Omental fat pad (tissue), 4 donors: ENCODE measurements around the gene RABL6. TPM values are rescaled to one million over a fixed set of nuclear protein-coding genes. Genes with fewer than 3 reads are reported as not detected.
"Not testable (repeated sequence)": the region's sequence is repeated elsewhere in the genome, so short reads cannot be mapped to it uniquely, and the experiment has no call there.

Source experiments
- ATAC-seq: fragments of 150-250 bp; one replicate; pipeline ENCODE4 v1.9.1; 2016; ENCODE audit warnings: mild to moderate bottlenecking, moderate library complexity; ENCODE audit not compliant: low FRiP score
- DNase-seq: peaks from one replicate; pipeline ENCODE4 v3.0.0-alpha.2; 2019; ENCODE audit warnings: low spot score
- total RNA-seq, 4 donors: library from RNA; depleted of rRNA; stranded (reverse); fragments of >200 nt; gene quantifications; one replicate each; pipeline ENCODE4 v1.1.0, GENCODE V29; 2016
- TF ChIP-seq, protein P1 (sequence below), 3 donors: fragments of 450-650 bp; IDR thresholded peaks; one replicate each; pipeline ENCODE4 v1.5.1; 2016 to 2017; ENCODE audit warnings: antibody characterized with exemption in 3 of 3, mild to moderate bottlenecking in 3 of 3, moderate library complexity in 2 of 3

Gene RABL6
- total RNA-seq, 4 donors from 2014 or later = 33.7 to 46.9 (median 44.9) TPM

DNA sequence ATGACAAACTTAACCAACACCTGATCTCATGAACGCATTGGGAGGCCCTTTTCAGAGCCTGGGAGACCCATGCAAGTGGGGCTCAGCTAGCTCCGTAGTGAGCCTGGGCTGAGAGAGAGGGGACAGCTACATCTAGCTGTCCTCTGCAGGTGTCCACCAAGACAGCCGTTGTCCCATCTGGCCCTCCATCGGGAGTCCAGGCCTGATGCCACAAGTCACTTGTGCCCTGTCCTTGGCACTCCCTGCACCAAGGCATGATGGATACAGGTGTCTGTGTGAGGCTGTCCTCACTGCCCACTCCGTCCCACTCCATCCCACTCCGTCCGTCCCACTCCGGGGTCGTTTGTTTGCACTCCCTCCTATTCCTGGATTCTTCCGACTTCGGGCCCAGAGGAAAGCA, 60.9 kb downstream of the RABL6 start:
- DNase-seq (no peak), ATAC-seq (no peak)
- TF ChIP-seq, protein P1, sequence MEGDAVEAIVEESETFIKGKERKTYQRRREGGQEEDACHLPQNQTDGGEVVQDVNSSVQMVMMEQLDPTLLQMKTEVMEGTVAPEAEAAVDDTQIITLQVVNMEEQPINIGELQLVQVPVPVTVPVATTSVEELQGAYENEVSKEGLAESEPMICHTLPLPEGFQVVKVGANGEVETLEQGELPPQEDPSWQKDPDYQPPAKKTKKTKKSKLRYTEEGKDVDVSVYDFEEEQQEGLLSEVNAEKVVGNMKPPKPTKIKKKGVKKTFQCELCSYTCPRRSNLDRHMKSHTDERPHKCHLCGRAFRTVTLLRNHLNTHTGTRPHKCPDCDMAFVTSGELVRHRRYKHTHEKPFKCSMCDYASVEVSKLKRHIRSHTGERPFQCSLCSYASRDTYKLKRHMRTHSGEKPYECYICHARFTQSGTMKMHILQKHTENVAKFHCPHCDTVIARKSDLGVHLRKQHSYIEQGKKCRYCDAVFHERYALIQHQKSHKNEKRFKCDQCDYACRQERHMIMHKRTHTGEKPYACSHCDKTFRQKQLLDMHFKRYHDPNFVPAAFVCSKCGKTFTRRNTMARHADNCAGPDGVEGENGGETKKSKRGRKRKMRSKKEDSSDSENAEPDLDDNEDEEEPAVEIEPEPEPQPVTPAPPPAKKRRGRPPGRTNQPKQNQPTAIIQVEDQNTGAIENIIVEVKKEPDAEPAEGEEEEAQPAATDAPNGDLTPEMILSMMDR (IDR thresholded peaks at IDR 0.05) = no peak

DNA sequence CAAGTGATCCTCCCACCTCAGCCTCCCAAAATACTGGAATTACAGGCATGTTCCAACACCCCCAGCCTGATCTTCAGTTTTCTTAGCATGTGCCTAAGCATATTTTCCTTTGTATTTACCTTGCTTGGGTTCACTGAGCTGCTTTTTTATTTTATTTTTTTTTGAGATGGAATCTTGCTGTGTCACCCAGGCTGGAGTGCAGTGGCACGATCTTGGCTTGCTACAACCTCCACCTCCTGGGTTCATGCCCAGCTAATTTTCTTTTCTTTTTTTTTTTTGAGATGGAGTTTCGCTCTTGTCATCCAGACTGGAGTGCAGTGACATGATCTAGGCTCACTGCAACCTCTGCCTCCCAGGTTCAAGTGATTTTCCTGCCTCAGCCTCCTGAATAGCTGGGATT, 61.9 kb downstream of the RABL6 start:
- ATAC-seq, DNase-seq: not testable (repeated sequence)

DNA sequence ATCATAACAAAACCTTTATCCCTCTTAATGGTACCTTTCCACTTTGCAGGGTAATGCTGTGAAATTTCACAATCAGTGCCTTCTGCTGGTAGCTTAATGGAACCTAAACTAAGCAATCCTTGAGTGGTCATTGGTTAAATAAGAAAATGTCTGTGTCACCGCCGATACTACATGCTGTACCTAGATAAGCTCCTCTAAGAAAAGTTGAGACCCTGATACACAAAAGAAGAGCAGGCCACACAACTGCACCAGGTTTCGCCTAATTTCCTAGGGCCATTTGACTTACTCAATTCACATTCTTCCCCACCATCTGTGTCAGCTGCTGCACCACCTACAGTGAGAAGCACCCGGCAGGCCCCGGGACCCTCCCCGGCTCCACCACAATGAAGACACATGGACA, 67.4 kb downstream of the RABL6 start:
- TF ChIP-seq, protein P1 (IDR thresholded peaks at IDR 0.05) = no peak
- DNase-seq = no peak
- ATAC-seq = no peak

DNA sequence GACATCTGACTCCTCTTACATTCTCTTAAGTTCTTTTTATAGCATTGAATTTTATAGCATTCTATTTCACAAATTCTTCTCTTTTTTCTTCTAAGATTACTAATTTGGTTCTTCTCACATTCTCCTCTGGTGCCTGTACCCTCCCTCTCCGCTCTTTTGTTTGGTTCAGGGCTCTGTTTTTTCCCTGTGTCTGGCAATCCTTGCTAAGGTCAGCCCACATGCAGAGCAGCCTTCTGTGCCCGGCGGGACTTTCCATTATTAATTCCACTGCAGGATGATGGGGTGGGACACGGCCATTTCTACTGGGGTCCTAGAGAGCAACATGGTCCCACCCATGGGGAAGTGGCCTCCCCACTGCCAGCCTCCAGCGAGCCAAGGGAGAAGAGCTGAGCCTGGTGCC, 68.7 kb downstream of the RABL6 start:
- TF ChIP-seq, protein P1 (IDR thresholded peaks at IDR 0.05) = no peak
- DNase-seq (no peak), ATAC-seq (no peak)

DNA sequence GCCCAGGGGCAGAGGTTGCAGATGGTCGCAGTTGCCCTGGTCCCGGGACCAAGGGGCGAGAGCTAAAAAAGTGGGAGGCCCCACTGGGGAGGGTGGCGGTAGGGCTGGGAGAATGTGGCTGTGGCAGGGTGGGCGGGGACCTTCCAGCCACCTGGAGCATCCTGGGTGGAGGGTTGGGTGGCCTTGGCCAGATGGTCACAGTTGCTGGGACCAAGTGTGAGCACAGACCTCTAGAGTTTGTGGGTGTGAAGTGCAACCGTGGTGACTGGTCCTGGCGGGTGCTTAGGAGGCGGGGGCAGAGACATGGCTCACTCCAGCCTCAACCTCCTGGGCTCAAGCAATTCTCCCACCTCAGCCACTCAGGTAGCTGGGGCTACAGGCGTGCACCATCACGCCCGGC, 72.9 kb downstream of the RABL6 start:
- DNase-seq = no peak
- no peak for ATAC-seq
- TF ChIP-seq, protein P1 (IDR thresholded peaks at IDR 0.05) = no peak

DNA sequence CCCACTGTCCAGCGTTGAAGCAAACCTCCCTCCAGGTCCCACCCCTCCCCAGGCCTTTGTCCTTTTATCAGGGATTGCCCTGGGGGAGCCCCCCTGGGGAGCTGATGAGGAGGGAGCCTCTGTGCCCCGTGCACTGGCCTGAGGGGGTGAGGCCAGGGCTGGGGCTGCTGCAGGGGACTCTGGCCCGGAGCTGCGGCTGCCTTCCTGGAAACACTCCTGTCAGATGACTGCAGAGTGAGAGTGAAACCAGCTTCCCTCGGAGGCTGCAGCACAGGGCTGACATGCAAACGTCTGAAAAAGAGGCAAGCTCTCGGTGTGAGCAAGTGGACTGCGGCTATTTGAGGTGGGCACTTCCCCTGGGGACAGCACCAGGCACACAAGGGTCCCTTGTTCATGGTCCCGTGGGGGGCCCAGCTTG, 74.0 kb downstream of the RABL6 start:
- TF ChIP-seq, protein P1 (IDR thresholded peaks at IDR 0.05) = no peak
- no peak for ATAC-seq

DNA sequence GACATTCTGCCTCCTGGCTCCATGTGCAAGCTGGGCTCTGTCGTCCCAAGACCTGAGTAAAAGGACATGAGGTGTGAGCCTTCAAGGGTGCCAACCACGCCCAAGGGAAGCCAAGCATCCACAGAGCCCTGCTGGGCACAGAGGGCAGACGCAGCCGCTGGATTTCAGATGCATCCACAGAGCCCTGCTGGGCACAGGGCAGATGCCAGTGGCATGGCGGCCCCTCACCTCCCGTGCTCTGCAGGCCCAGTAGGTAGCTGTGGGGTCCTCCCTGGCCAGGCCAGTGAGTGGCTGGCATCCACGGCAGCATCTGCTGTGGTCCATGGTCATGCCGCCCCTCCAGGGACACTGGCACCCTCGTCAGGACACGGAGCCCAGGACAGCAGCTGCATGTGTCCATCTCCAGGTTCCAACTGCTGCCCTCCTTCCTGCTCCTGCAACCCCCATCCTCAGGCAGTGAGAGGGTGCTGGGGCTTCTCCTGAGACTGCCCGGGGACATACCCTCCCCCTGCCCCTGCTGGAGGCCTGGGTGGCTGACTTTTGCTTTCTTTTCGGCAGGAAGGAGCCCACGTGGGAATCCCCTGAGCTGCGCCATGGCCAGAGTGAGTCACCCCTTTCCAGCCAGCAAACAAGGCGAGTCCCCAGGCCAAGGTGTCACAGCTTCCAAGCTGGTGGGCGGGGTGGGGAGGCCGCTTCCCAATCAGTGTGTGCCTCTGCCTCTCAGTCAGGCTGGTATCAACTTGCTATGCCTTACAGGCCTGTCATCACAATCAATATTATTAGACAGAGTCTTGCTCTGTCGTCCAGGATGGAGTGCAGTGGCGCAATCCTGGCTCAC, 74.6 kb downstream of the RABL6 start:
- ATAC-seq = no peak

More for the DNA sequence above, 74.0 kb downstream of the RABL6 start:
- no peak for DNase-seq

DNA sequence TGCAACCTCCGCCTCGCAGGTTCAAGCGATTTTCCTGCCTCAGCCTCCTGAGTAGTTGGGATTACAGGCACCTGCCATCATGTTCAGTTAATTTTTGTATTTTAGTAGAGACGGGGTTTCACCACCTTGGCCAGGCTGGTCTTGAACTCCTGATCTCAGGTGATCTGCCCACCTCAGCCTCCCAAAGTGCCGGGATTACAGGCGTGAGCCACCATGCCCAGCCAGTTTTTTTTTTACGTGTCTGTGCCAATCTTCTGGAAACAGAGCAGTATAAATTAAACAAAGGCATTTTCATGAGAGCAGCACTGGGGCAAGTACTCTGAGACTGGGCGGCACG, 75.2 kb downstream of the RABL6 start:
- not testable (repeated sequence) for DNase-seq, ATAC-seq

More for the DNA sequence above, 74.6 kb downstream of the RABL6 start:
- TF ChIP-seq, protein P1 (IDR thresholded peaks at IDR 0.05) = no peak
- no peak for DNase-seq

DNA sequence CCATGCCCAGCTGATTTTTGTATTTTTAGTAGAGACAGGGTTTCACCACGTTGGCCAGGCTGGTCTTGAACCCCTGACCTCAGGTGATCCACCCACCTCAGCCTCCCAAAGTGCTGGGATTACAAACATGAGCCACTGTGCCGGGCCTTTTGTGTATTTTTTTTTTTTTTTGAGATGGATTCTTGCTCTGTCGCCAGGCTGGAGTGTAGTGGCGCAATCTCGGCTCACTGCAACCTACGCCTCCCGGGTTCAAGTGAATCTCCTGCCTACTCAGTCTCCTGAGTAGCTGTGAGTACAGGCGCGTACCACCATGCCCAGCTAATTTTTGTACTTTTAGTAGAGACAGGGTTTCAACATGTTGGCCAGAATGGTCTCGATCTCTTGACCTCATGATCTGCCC, 75.9 kb downstream of the RABL6 start:
- not testable (repeated sequence) for DNase-seq, ATAC-seq
